ENCODE results near the gene KREMEN2. TPM values are rescaled to one million over a fixed set of nuclear protein-coding genes. Genes with fewer than 3 reads are reported as not detected.

The KREMEN2 gene
- total RNA-seq, 2 donors from 2014 or later, result 0.12 TPM

GRCh38 chr16:2996298-2996697 lies 32.2 kb downstream of the KREMEN2 start:
- H3K9me3 Mint-ChIP-seq, result no peaks in the 10 kb centered on the region
- ATAC-seq (replicated peaks in 1 of 2) (no peak), DNase-seq (no peak)
- H3K36me3 Mint-ChIP-seq (ENCODE audit: insufficient read depth in 2 of 2), result no peaks in the 10 kb centered on the region
- H3K4me1 Mint-ChIP-seq (ENCODE audit: low read depth), result no peaks in the 10 kb centered on the region
- H3K27me3 Mint-ChIP-seq (ENCODE audit: low read depth), result no peaks in the 10 kb centered on the region
- H3K4me3 Mint-ChIP-seq, result no peak overlapping the region
- no peak overlapping the region for H3K27ac Mint-ChIP-seq

- no peak for DNase-seq
- ATAC-seq (replicated peaks in 1 of 2), result no peak
- H3K36me3 Mint-ChIP-seq (ENCODE audit: insufficient read depth in 2 of 2), result no peaks in the 10 kb centered on the region
- no peak overlapping the region for H3K4me3 Mint-ChIP-seq
- no peaks in the 10 kb centered on the region for H3K9me3 Mint-ChIP-seq
- H3K27ac Mint-ChIP-seq, result no peak overlapping the region
- no peaks in the 10 kb centered on the region for H3K27me3 Mint-ChIP-seq (ENCODE audit: low read depth)
- H3K4me1 Mint-ChIP-seq (ENCODE audit: low read depth), result no peaks in the 10 kb centered on the region
Measured at GRCh38 chr16:2999929-3000328, 35.9 kb downstream of the KREMEN2 start.

- Mint-ChIP-seq H3K36me3 (ENCODE audit: insufficient read depth in 2 of 2) (no peaks in the 10 kb centered on the region), H3K27me3 (ENCODE audit: low read depth) (no peaks in the 10 kb centered on the region), H3K4me1 (ENCODE audit: low read depth) (no peaks in the 10 kb centered on the region), H3K4me3 (no peak overlapping the region), H3K9me3 (no peaks in the 10 kb centered on the region), H3K27ac (no peak overlapping the region)
- no peak for ATAC-seq (replicated peaks in 1 of 2)
- DNase-seq, result no peak
Measured at GRCh38 chr16:3000540-3000939, 36.5 kb downstream of the KREMEN2 start.

GRCh38 chr16:3001316-3001715 lies 37.2 kb downstream of the KREMEN2 start:
- no peak for ATAC-seq (replicated peaks in 1 of 2)
- Mint-ChIP-seq H3K4me1 (ENCODE audit: low read depth) (no peaks in the 10 kb centered on the region), H3K27me3 (ENCODE audit: low read depth) (no peaks in the 10 kb centered on the region), H3K27ac (no peak overlapping the region), H3K9me3 (no peaks in the 10 kb centered on the region), H3K36me3 (ENCODE audit: insufficient read depth in 2 of 2) (no peaks in the 10 kb centered on the region), H3K4me3 (no peak overlapping the region)
- DNase-seq, result no peak

GRCh38 chr16:3003582-3004270 lies 39.7 kb downstream of the KREMEN2 start:
- Mint-ChIP-seq H3K27ac (no peak overlapping the region), H3K4me1 (ENCODE audit: low read depth) (peaks cover 20% of the 10 kb centered on the region), H3K36me3 (ENCODE audit: insufficient read depth in 2 of 2) (no peaks in the 10 kb centered on the region), H3K4me3 (peak overlapping the region; percentile 64 to 79), H3K27me3 (ENCODE audit: low read depth) (peaks cover 8% of the 10 kb centered on the region), H3K9me3 (no peaks in the 10 kb centered on the region)
- DNase-seq, result peak; percentile 97 to 99
- ATAC-seq (replicated peaks in 1 of 2), result peak; percentile 99

GRCh38 chr16:3004319-3004718 lies 40.2 kb downstream of the KREMEN2 start:
- Mint-ChIP-seq H3K27me3 (ENCODE audit: low read depth) (peaks cover 8% of the 10 kb centered on the region), H3K4me1 (ENCODE audit: low read depth) (peaks cover 21% of the 10 kb centered on the region), H3K27ac (no peak overlapping the region), H3K4me3 (peak overlapping the region; percentile 59 to 78), H3K9me3 (no peaks in the 10 kb centered on the region), H3K36me3 (ENCODE audit: insufficient read depth in 2 of 2) (no peaks in the 10 kb centered on the region)
- peak; percentile 36 to 38 for DNase-seq
- ATAC-seq (replicated peaks in 1 of 2), result peak; percentile 23 to 30

GRCh38 chr16:3004781-3005284 lies 40.8 kb downstream of the KREMEN2 start:
- Mint-ChIP-seq H3K27ac (no peak overlapping the region), H3K36me3 (ENCODE audit: insufficient read depth in 2 of 2) (no peaks in the 10 kb centered on the region), H3K4me3 (peak overlapping the region; percentile 59 to 78), H3K4me1 (ENCODE audit: low read depth) (peaks cover 21% of the 10 kb centered on the region), H3K27me3 (ENCODE audit: low read depth) (peaks cover 8% of the 10 kb centered on the region), H3K9me3 (no peaks in the 10 kb centered on the region)
- ATAC-seq (replicated peaks in 1 of 2) (no peak), DNase-seq (peak in 1 of 2 donors; percentile 19)

- H3K27ac Mint-ChIP-seq, result no peak overlapping the region
Measured at GRCh38 chr16:3007059-3007956, 43.2 kb downstream of the KREMEN2 start.

GRCh38 chr16:3007957-3008689 lies 44.0 kb downstream of the KREMEN2 start:
- H3K27ac Mint-ChIP-seq, result no peak overlapping the region
- no peak for DNase-seq

More at GRCh38 chr16:3007059-3007956, 43.2 kb downstream of the KREMEN2 start:
- Mint-ChIP-seq H3K36me3 (ENCODE audit: insufficient read depth in 2 of 2) (no peaks in the 10 kb centered on the region), H3K4me1 (ENCODE audit: low read depth) (peaks cover 21% of the 10 kb centered on the region), H3K27me3 (ENCODE audit: low read depth) (peaks cover 8% of the 10 kb centered on the region), H3K9me3 (no peaks in the 10 kb centered on the region), H3K4me3 (no peak overlapping the region)
- DNase-seq (no peak), ATAC-seq (replicated peaks in 1 of 2) (no peak)

GRCh38 chr16:3008690-3009037 lies 44.6 kb downstream of the KREMEN2 start:
- ATAC-seq (replicated peaks in 1 of 2) (no peak), DNase-seq (no peak)
- Mint-ChIP-seq H3K9me3 (no peaks in the 10 kb centered on the region), H3K27me3 (ENCODE audit: low read depth) (peaks cover 8% of the 10 kb centered on the region), H3K4me3 (peak overlapping the region in 1 of 2 donors; percentile 57), H3K4me1 (ENCODE audit: low read depth) (peaks cover 21% of the 10 kb centered on the region), H3K36me3 (ENCODE audit: insufficient read depth in 2 of 2) (no peaks in the 10 kb centered on the region), H3K27ac (no peak overlapping the region)

More at GRCh38 chr16:3007957-3008689, 44.0 kb downstream of the KREMEN2 start:
- ATAC-seq (replicated peaks in 1 of 2), result no peak
- Mint-ChIP-seq H3K27me3 (ENCODE audit: low read depth) (peaks cover 8% of the 10 kb centered on the region), H3K9me3 (no peaks in the 10 kb centered on the region), H3K36me3 (ENCODE audit: insufficient read depth in 2 of 2) (no peaks in the 10 kb centered on the region), H3K4me1 (ENCODE audit: low read depth) (peaks cover 21% of the 10 kb centered on the region), H3K4me3 (peak overlapping the region; percentile 8 to 57)

- H3K4me1 Mint-ChIP-seq (ENCODE audit: low read depth), result peaks cover 21% of the 10 kb centered on the region
Measured at GRCh38 chr16:3009568-3010390, 45.7 kb downstream of the KREMEN2 start.

GRCh38 chr16:3010510-3010909 lies 46.4 kb downstream of the KREMEN2 start:
- H3K9me3 Mint-ChIP-seq, result no peaks in the 10 kb centered on the region
- H3K36me3 Mint-ChIP-seq (ENCODE audit: insufficient read depth in 2 of 2), result no peaks in the 10 kb centered on the region
- peaks cover 8% of the 10 kb centered on the region for H3K27me3 Mint-ChIP-seq (ENCODE audit: low read depth)
- ATAC-seq (replicated peaks in 1 of 2) (no peak), DNase-seq (no peak)
- H3K27ac Mint-ChIP-seq, result no peak overlapping the region
- H3K4me3 Mint-ChIP-seq, result no peak overlapping the region
- peaks cover 21% of the 10 kb centered on the region for H3K4me1 Mint-ChIP-seq (ENCODE audit: low read depth)

More at GRCh38 chr16:3009568-3010390, 45.7 kb downstream of the KREMEN2 start:
- H3K4me3 Mint-ChIP-seq, result no peak overlapping the region
- H3K36me3 Mint-ChIP-seq (ENCODE audit: insufficient read depth in 2 of 2), result no peaks in the 10 kb centered on the region
- ATAC-seq (replicated peaks in 1 of 2) (no peak), DNase-seq (no peak)
- H3K9me3 Mint-ChIP-seq, result no peaks in the 10 kb centered on the region
- H3K27ac Mint-ChIP-seq, result no peak overlapping the region
- H3K27me3 Mint-ChIP-seq (ENCODE audit: low read depth), result peaks cover 8% of the 10 kb centered on the region
